K562 (cell line): ENCODE results near the gene MMRN1. TPM values are rescaled to one million over a fixed set of nuclear protein-coding genes. Genes with fewer than 3 reads are reported as not detected.

Source experiments
- ATAC-seq: fragments of 200-7000 bp; cut with Tn5 transposase; 3 replicates; pipeline ENCODE4 v1.9.1; 2020; ENCODE audit warnings: moderate library complexity
- BruUV-seq: library from RNA; stranded (reverse); fragments of 400-500 nt; replicated peaks from 2 replicates; lab custom pipeline; 2021; lab: Mats Ljungman, UMichigan
- CTCF ChIA-PET: fragments of 300-600 bp; formaldehyde crosslinking; extraction: SDS; loops from one replicate; lab custom pipeline; 2021; ENCODE audit warnings: low intra/inter-chr PET ratio; lab: Yijun Ruan, JAX
- POLR2A ChIA-PET: fragments of 300-600, 350-650 bp; sonication (Branson Sonifier 250); formaldehyde crosslinking; extraction: SDS; loops from one replicate; lab custom pipeline; 2021; ENCODE audit warnings: antibody characterized with exemption, inconsistent platforms; lab: Yijun Ruan, JAX
- DNase-seq, 4 experiments: peaks; one replicate each; pipeline versions ENCODE4 v3.0.0 to v3.0.0-alpha.2; 2011 to 2018; ENCODE audit warnings: low spot score in 3 of 4, mixed read lengths in 3 of 4; ENCODE audit errors: extremely low read depth in 1 of 4
- FAIRE-seq: peaks from 2 replicates; lab custom pipeline; 2011; peaks lifted over from hg19 to GRCh38; lab: Jason Lieb, UNC
- H2AFZ ChIP-seq: 2 replicates; pipeline ENCODE4 v1.6.0; 2011; ENCODE audit warnings: low read depth, low read length, control low read depth, inconsistent platforms
- H3K27ac ChIP-seq: fragments of 200-600 bp; 3 replicates; pipeline ENCODE4 v1.8.0; 2011; ENCODE audit warnings: low read depth, mild to moderate bottlenecking, control low read depth, inconsistent platforms, low read length, moderate library complexity, mixed read lengths; ENCODE audit errors: extremely low read depth
- H3K27me3 ChIP-seq, 2 experiments: fragments of 300-600 bp in 1 of 2; 2 replicates in 1 of 2; 3 replicates in 1 of 2; pipeline versions ENCODE4 v1.6.0 to v1.8.0; 2011; ENCODE audit warnings: inconsistent platforms in 2 of 2, low read length in 2 of 2, mild to moderate bottlenecking in 1 of 2, mixed read lengths in 1 of 2, moderate library complexity in 1 of 2; ENCODE audit not compliant: control insufficient read depth in 2 of 2, insufficient read depth in 2 of 2
- H3K36me3 ChIP-seq: fragments of 300-600 bp; 3 replicates; pipeline ENCODE4 v1.8.0; 2011; ENCODE audit warnings: mild to moderate bottlenecking, low read length, inconsistent platforms; ENCODE audit not compliant: control insufficient read depth, insufficient read depth
- H3K4me1 ChIP-seq, 2 experiments: fragments of 200-600 bp in 1 of 2; replicated peaks in 1 of 2; 2 replicates in 1 of 2; 3 replicates in 1 of 2; pipeline versions ENCODE4 v1.5.1 to v1.8.0; 2011; ENCODE audit warnings: inconsistent platforms in 2 of 2, low read length in 2 of 2, mild to moderate bottlenecking in 1 of 2, mixed read lengths in 1 of 2, moderate library complexity in 1 of 2; ENCODE audit not compliant: control insufficient read depth in 2 of 2, insufficient read depth in 2 of 2
- H3K4me2 ChIP-seq: 2 replicates; pipeline ENCODE4 v1.6.1; 2011; ENCODE audit warnings: low read length, control low read depth, inconsistent platforms, mixed read lengths; ENCODE audit not compliant: insufficient read depth
- H3K4me3 ChIP-seq: fragments of 200-600 bp; sonication (generic), shearing (Covaris generic); 2 replicates; pipeline ENCODE4 v1.5.1; 2016; ENCODE audit warnings: control low read depth, inconsistent platforms
- H3K79me2 ChIP-seq: fragments of 200-600 bp; 3 replicates; pipeline ENCODE4 v1.8.0; 2011; ENCODE audit warnings: low read length, inconsistent platforms; ENCODE audit not compliant: control insufficient read depth, insufficient read depth
- H3K9ac ChIP-seq, 2 experiments: 2 replicates each; pipeline versions ENCODE4 v1.6.0 to v1.6.1; 2011; ENCODE audit warnings: low read depth in 2 of 2, low read length in 2 of 2, control low read depth in 1 of 2, inconsistent platforms in 1 of 2, mild to moderate bottlenecking in 1 of 2, mixed read lengths in 1 of 2; ENCODE audit not compliant: insufficient read depth in 1 of 2
- H3K9me1 ChIP-seq: one replicate; pipeline ENCODE4 v1.6.0; 2011; ENCODE audit warnings: inconsistent platforms, mild to moderate bottlenecking, low read length, moderate library complexity; ENCODE audit not compliant: control insufficient read depth, insufficient read depth
- H3K9me3 ChIP-seq: replicated peaks from 2 replicates; pipeline ENCODE4 v1.5.1; 2011; ENCODE audit warnings: low read depth, low read length, inconsistent platforms; ENCODE audit not compliant: control insufficient read depth, insufficient read depth
- H4K20me1 ChIP-seq: replicated peaks from 2 replicates; pipeline ENCODE4 v1.6.1; 2011; ENCODE audit warnings: low read length, inconsistent platforms, mixed read lengths; ENCODE audit not compliant: control insufficient read depth, insufficient read depth
- ARID1B ChIP-seq: fragments of 450-650 bp; IDR thresholded peaks from 2 replicates; pipeline ENCODE4 v1.6.1; 2016; ENCODE audit warnings: antibody characterized with exemption, mild to moderate bottlenecking, inconsistent platforms
- CBX2 ChIP-seq: fragments of 200-600 bp; sonication (generic); IDR thresholded peaks from one replicate; pipeline ENCODE4 v1.6.1; 2012; ENCODE audit warnings: mild to moderate bottlenecking, low read length, inconsistent platforms; ENCODE audit not compliant: insufficient read depth, poor library complexity, severe bottlenecking
- DPF2 ChIP-seq: fragments of 450-650 bp; IDR thresholded peaks from 2 replicates; pipeline ENCODE4 v1.6.1; 2016
- GTF2F1 ChIP-seq: IDR thresholded peaks from 2 replicates; pipeline ENCODE4 v1.6.1; 2011; ENCODE audit warnings: low read depth, low read length, improper control_type of control experiment
- HNRNPK ChIP-seq: fragments of 200-400 bp; formaldehyde crosslinking; IDR thresholded peaks from one replicate; pipeline ENCODE4 v1.6.1; 2018; ENCODE audit warnings: mild to moderate bottlenecking, low read depth, low read length; ENCODE audit not compliant: poor library complexity, severe bottlenecking
- MAFF ChIP-seq: IDR thresholded peaks from 2 replicates; pipeline ENCODE4 v1.6.1; 2012; ENCODE audit warnings: low read length, improper control_type of control experiment
- MED1 ChIP-seq: sonication (generic); formaldehyde crosslinking; IDR thresholded peaks from 2 replicates; pipeline ENCODE4 v1.8.1; 2023; ENCODE audit warnings: missing genetic modification reagents, borderline replicate concordance
- MTA3 ChIP-seq: fragments of 450-650 bp; formaldehyde crosslinking; IDR thresholded peaks from 2 replicates; pipeline ENCODE4 v1.6.1; 2017; ENCODE audit warnings: mild to moderate bottlenecking, borderline replicate concordance
- RAD21 ChIP-seq, 2 experiments: fragments of 250-450 bp in 1 of 2; fragments of 450-650 bp in 1 of 2; sonication (Bioruptor Pico) in 1 of 2; formaldehyde crosslinking in 1 of 2; IDR thresholded peaks in 1 of 2; conservative IDR thresholded peaks in 1 of 2; 2 replicates each; pipeline versions ENCODE4 v1.4.0 to v1.8.0; 2020 to 2022; ENCODE audit warnings: mild to moderate bottlenecking in 2 of 2, moderate library complexity in 1 of 2
- ZNF586 ChIP-seq: fragments of 450-650 bp; formaldehyde crosslinking; conservative IDR thresholded peaks from 2 replicates; pipeline ENCODE4 v1.4.0; 2020; ENCODE audit warnings: mild to moderate bottlenecking, moderate library complexity
- ZZZ3 ChIP-seq: fragments of 450-650 bp; IDR thresholded peaks from 2 replicates; pipeline ENCODE4 v1.6.1; 2016; ENCODE audit warnings: antibody characterized with exemption, mild to moderate bottlenecking, moderate library complexity
- WGBS: fragments of 100-300 bp; shearing (Covaris generic); methylation state at CpG from one replicate; pipeline ENCODE4 v1.1.6; 2016; ENCODE audit warnings: low coverage, mixed read lengths; ENCODE audit not compliant: insufficient coverage; ENCODE audit errors: missing lambda C conversion rate; 5-methylcytosine and 5-hydroxymethylcytosine counted together
- in situ Hi-C: fragments of 300-500 bp; cut with MboI; formaldehyde crosslinking; loops from 4 replicates; pipeline ENCODE4 v1.15.0; 2018; ENCODE audit warnings: inconsistent platforms, mixed read lengths
- intact Hi-C: fragments of 100-400 bp; cut with micrococcal nuclease; formaldehyde crosslinking; loops from 2 replicates; pipeline ENCODE4 v1.14.2; 2022
- polyA plus RNA-seq, 8 experiments: library from polyadenylated mRNA; depleted of rRNA in 4 of 8; stranded (reverse) in 5 of 8; unstranded in 3 of 8; fragments of >200 nt; fragmentation: Nextera tagmentation in 2 of 8; fragmentation: Illumina TruSeq in 1 of 8; extraction: Ambion mirVana in 2 of 8; extraction: Trizol in 1 of 8; gene quantifications; 2 replicates each; pipeline versions ENCODE4 v1.2.1 to v1.2.3, GENCODE V29; 2011 to 2014; ENCODE audit warnings: inconsistent platforms in 1 of 8, missing spikeins in 1 of 8
- total RNA-seq, 7 experiments: library from RNA; depleted of rRNA in 6 of 7; stranded (reverse); fragments of >200 nt in 6 of 7; fragmentation: Illumina TruSeq in 2 of 7; extraction: Trizol in 2 of 7; gene quantifications; 2 replicates each; pipeline versions ENCODE4 v1.2.1 to v1.2.3, GENCODE V29; 2011 to 2021; ENCODE audit warnings: low replicate concordance in 1 of 7

The MMRN1 gene
- total and polyA plus RNA-seq, 9 of the 15 experiments (the other 6 are each of a cell fraction or from before 2014, with no cell fraction given): 0.01 to 0.06 (median 0.02) TPM; not detected in 6

- TF ChIP-seq RAD21 (CRISPR knock-in tag; conservative IDR thresholded peaks at IDR 0.05 in 1 of 2, IDR thresholded peaks at IDR 0.05 in 1 of 2): peak; percentile 67 to 71
Measured at GRCh38 chr4:89901808-89902431, 7.3 kb downstream of the MMRN1 start (continued).

DNA sequence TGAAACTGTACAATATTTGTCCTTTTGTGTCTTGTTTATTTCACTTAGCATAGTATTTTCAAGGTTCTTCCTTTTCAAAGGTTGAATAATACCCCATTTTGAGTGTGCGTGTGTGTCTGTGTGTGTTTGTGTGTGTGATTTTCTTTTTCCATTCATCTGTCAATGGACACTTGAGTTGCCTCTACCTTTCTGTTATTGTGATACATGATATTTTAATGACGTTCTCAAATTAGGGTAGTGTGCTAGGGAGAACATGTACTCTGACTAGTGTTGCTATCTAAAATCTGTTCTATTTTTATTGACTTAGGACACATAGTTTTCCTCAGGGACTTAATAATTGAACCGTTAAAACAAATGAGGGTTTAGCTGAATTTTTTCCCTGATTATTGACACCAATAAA is 9.9 kb downstream of the MMRN1 start:
- H3K4me1 ChIP-seq: no peaks in the 10 kb centered on the region
- no peaks in the 10 kb centered on the region for H3K79me2 ChIP-seq
- no TSS peak for BruUV-seq
- no peak for TF ChIP-seq DPF2
- no peak for TF ChIP-seq HNRNPK
- no peak for TF ChIP-seq ZNF586
- no peak for TF ChIP-seq MAFF
- TF ChIP-seq MED1: no peak
- no peak for TF ChIP-seq GTF2F1
- TF ChIP-seq ARID1B: no peak
- no peak for TF ChIP-seq ZZZ3
- TF ChIP-seq MTA3: no peak
- TF ChIP-seq CBX2: no peak
- H3K4me2 ChIP-seq: no peak overlapping the region
- ATAC-seq: no peak
- CTCF ChIA-PET: no interaction called here
- H3K9ac ChIP-seq: no peak overlapping the region
- H4K20me1 ChIP-seq: no peaks in the 10 kb centered on the region
- no peaks in the 10 kb centered on the region for H3K9me3 ChIP-seq
- intact Hi-C loops: loop anchor here (5.0 to 10.0 kb wide), 4 partner anchors 247 to 747 kb away; no protein-coding TSS in a partner anchor
- in situ Hi-C loops: no loop called here
- no peaks in the 10 kb centered on the region for H3K27me3 ChIP-seq
- H2AFZ ChIP-seq: no peak overlapping the region
- H3K4me3 ChIP-seq: no peak overlapping the region
- DNase-seq: no peak
- POLR2A ChIA-PET: no interaction called here
- H3K27ac ChIP-seq: no peak overlapping the region
- no peak for FAIRE-seq
- 4% methylated on average over 3 of the region's 3 CpGs for whole genome bisulfite sequencing
- no peaks in the 10 kb centered on the region for H3K36me3 ChIP-seq
- no peaks in the 10 kb centered on the region for H3K9me1 ChIP-seq
